Stimulated activated CD8-positive, alpha-beta memory T cell treated with anti-CD3 and anti-CD28 coated beads, Interleukin-2, amount 100 ng/mL, for 1 hour (primary cell): ENCODE data around the gene CHAF1B.
A peak's percentile ranks its signal among the peaks of the same experiment; 100 is the strongest.

Experiments
- DNase-seq, 2 donors: peaks; one replicate each; pipeline ENCODE4 v3.0.0-alpha.2; 2020; ENCODE audit warnings: low read depth in 2 of 2

The CHAF1B gene

GRCh38 chr21:36428761-36429432, 43.7 kb downstream of the CHAF1B start:
- DNase-seq: no peak

- DNase-seq: peak; percentile 50 to 58
These were observed 44.9 kb downstream of the CHAF1B start for GRCh38 chr21:36429947-36430546.

GRCh38 chr21:36430841-36431240, 45.6 kb downstream of the CHAF1B start:
- DNase-seq: no peak

- no peak for DNase-seq
These were observed 46.1 kb downstream of the CHAF1B start for GRCh38 chr21:36431252-36431651.

- DNase-seq: no peak
These were observed 48.0 kb downstream of the CHAF1B start for GRCh38 chr21:36433059-36433709.

DNA sequence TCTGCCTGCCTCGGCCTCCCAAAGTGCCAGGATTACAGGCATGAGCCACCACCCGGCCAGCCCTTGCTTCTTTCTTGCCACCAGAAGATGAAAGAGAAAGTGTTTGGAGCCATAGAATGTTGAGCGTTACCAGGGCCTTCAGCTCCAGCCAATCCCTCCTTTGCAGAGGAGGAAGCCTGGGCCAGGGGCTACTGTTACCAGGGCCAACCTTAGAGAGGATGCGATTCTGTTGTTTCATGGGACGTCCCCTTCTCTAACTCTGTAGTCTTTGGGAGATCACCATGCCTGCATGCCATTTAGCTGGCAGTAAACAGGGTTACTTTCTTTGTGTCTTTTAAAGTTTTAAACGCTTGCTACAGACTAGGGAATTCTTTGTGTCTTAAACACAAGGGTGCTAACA, 49.0 kb downstream of the CHAF1B start:
- no peak for DNase-seq

- DNase-seq: no peak
These were observed 51.9 kb downstream of the CHAF1B start for GRCh38 chr21:36436829-36437744.

- no peak for DNase-seq
These were observed 52.5 kb downstream of the CHAF1B start for GRCh38 chr21:36437745-36438128.

GRCh38 chr21:36441715-36442114, 56.5 kb downstream of the CHAF1B start:
- DNase-seq: no peak

DNA sequence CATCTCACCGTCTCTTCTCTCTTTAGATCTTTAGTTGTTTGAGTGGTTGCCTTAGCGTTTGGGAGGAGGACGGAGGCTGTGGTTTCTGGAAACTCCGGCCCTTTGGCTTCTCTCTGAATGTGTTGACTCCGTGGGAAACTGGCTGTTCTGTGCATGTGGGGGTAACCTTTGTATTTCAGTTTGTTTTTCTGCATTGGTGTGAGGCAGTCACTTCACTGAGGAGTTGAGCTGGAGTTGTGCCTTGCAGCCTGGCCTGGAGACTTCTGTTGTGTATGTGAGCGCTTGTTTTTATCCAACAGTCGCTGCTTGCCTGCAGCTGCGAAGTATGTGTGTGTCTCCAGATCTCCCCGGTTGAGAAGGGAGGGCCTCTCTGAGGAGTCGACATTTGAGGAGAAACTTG, 61.1 kb downstream of the CHAF1B start:
- DNase-seq: no peak

- no peak for DNase-seq
These were observed 65.3 kb downstream of the CHAF1B start for GRCh38 chr21:36450511-36450910.

GRCh38 chr21:36451506-36451905, 66.3 kb downstream of the CHAF1B start:
- no peak for DNase-seq

- DNase-seq: no peak
These were observed 67.2 kb downstream of the CHAF1B start for GRCh38 chr21:36452281-36452825.

DNA sequence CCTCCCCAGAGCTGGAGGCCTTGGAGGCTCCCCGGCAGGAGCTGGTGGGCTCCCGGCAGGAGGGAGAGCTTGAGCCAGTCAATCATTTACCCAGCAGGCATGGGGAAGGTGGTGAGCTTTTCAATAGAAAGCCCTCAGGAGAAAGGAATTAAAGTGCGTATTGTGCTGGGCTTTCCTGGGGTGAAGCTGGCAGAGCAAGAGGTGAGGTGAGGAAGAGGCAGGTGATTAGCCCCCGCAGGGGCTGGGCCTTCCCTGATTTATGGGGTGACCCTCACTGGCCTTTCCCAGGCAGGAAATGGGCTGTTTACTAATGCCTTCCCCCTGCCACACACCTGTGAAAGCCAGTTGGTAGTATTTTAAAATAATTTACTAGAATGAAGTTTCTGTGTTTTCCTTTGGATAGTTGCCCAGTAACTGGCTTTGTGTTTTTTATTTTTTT, 68.9 kb downstream of the CHAF1B start:
- no peak for DNase-seq

DNA sequence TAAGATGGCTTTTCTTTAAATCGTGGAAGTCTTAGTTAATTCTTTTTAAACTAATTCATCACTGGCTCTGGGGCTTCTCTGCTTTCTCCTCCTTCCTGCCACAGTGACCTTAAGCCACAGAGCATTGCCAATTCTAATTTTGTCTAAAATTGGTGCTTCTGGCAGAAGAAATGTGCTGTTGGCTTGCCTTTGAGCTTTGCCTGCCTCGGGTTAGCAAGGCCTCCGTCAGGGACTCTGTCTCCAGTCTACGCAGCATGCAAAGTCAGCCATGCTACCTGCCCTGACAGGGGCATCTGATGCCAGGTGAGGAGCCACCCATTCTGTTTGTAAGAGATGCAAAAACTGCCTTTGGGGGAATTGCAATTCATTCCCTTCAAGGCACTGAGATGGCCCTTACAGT, 69.5 kb downstream of the CHAF1B start:
- DNase-seq: no peak

DNA sequence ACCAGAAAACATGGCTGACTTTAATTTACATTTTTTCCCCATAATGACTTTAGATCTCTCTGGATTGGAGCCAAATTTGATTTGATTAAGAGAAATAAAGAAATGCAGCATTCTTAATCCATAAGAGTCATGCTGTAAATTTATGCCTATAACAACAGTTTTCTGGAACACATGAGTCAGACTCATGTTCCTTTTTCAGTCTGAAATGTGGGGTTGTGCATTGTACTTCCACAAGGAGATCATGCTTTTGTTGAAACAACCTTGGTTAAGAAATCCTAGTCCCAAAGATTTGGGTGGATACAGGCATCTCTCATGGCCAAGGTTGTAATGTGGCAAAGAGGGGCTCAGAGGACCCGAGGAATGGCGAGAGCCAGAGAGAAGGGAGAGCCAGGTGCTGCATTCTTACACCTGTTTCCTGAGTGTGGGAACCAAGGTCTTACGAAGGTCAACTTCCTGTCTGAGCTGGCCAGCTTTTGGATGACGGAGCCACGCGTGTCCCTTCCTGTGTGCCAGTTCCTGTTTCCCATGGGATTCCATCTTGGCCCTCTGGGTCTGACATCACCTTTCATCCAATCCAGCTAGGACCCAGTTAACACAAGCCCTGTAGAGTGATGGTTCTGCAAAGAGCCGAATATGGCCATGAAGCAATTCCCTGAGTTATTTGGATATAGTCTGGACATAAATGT, 71.7 kb downstream of the CHAF1B start:
- no peak for DNase-seq

DNA sequence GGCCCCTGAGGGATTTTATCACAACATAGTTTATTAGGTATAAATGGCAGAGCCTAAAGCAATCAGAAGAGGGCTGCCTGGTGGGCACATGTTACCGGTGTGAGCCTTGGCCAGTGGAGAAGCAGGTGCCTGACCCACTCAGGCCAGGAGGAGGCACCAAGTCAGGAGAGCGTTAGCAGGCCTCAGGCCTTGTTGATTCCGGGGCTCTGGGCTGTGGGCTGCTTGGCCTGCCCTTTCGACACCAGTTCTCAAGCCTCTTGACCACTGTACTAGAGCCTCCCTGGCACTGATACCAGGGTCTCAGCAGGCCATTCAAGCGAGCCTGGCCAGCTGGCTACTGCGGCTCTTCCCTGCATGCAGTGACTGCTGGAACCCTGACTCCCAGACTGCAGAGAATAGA, 73.9 kb downstream of the CHAF1B start:
- DNase-seq: no peak

DNA sequence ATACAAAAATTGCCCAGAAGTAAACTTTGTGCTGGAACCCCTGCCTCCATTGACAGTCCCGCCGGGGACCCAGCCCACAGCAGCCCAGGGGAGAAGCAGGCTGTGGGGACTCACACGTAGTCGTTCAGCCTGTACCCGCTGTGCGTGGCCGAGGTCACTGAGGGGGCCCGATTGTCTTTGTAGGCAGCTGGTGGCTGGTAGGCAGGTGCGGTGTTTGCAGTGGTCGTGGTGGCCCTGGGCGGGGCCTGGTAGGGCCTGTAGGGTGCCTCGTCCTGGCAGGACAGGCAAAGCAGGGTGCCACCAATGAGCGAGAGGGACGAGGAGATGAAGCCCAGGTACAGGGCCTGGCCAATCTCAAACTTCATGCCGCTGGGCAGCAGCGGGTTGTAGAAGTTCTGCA, 75.7 kb downstream of the CHAF1B start:
- DNase-seq: no peak

GRCh38 chr21:36461277-36461917, 76.2 kb downstream of the CHAF1B start:
- DNase-seq: no peak

DNA sequence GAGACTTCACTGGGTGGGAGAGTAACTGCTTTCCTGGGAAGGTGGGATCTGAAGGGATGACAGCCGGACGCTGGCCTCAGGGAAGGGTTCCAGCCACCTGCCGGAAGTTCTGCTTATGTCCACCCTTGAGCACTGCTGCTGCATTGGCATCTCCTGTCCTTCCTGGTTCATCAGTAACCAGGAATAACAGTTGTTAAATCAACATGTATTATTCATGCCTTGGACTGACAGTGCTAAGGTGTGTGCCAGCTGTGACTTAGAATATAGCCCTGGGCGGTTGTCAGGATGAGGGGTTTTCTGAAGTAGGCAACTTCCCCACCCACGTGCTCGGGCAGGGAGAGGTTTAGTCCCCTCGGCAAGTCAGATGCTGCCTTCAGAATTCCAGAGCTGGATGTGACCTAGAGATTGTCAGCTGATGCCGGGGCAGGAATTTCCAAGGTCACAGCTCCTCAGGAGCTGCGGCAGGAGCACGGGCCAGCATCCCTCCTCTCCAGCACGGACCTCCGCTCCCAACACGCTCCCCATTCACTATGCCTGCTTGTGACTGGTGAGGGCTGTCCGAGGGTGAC, 76.8 kb downstream of the CHAF1B start:
- DNase-seq: no peak
